Common myeloid progenitor, CD34-positive (primary cell): ENCODE results near the gene SAMD4B.
A peak's percentile ranks its signal among the peaks of the same experiment; 100 is the strongest.

Source experiments
- CTCF ChIA-PET: fragments of 350-600 bp; sonication (Branson Sonifier 250); formaldehyde crosslinking; loops from one replicate; lab custom pipeline; 2021; ENCODE audit warnings: antibody characterized with exemption; lab: Charles Lee
- POLR2A ChIA-PET: fragments of 350-600 bp; sonication (Branson Sonifier 250); formaldehyde crosslinking; loops from one replicate; lab custom pipeline; 2021; ENCODE audit warnings: antibody characterized with exemption; lab: Charles Lee
- DNase-seq, 3 donors: peaks; one replicate each; pipeline versions ENCODE4 v3.0.0 to v3.0.0-alpha.2; 2013
- H3K27ac ChIP-seq, 2 experiments: 1 replicate in 1 of 2; 2 replicates in 1 of 2; pipeline ENCODE4 v1.7.0; 2013; ENCODE audit warnings: inconsistent platforms in 2 of 2, low read length in 2 of 2, mild to moderate bottlenecking in 2 of 2, low read depth in 1 of 2, moderate library complexity in 1 of 2; ENCODE audit not compliant: severe bottlenecking in 2 of 2, insufficient read depth in 1 of 2, poor library complexity in 1 of 2
- H3K27me3 ChIP-seq, 5 experiments: replicated peaks in 2 of 5; 1 replicate in 3 of 5; 2 replicates in 2 of 5; pipeline versions ENCODE4 v1.6.1 to v1.7.0; 2013; ENCODE audit warnings: low read length in 4 of 5, mild to moderate bottlenecking in 2 of 5, moderate library complexity in 2 of 5, inconsistent platforms in 1 of 5; ENCODE audit not compliant: insufficient read depth in 5 of 5, control insufficient read depth in 4 of 5
- H3K36me3 ChIP-seq, 4 experiments: 1 replicate in 2 of 4; 2 replicates in 2 of 4; pipeline versions ENCODE4 v1.6.1 to v1.7.0; 2013; ENCODE audit warnings: low read length in 3 of 4, control low read depth in 1 of 4, mild to moderate bottlenecking in 1 of 4; ENCODE audit not compliant: control insufficient read depth in 4 of 4, insufficient read depth in 4 of 4
- H3K4me1 ChIP-seq, 4 experiments: 1 replicate in 3 of 4; 2 replicates in 1 of 4; pipeline versions ENCODE4 v1.6.1 to v1.7.1; 2013; ENCODE audit warnings: low read length in 3 of 4, mild to moderate bottlenecking in 3 of 4, control low read depth in 1 of 4, inconsistent platforms in 1 of 4, moderate library complexity in 1 of 4; ENCODE audit not compliant: control insufficient read depth in 4 of 4, insufficient read depth in 4 of 4; ENCODE audit errors: control extremely low read depth in 1 of 4
- H3K4me3 ChIP-seq, 7 experiments: 1 replicate in 4 of 7; 2 replicates in 3 of 7; pipeline versions ENCODE4 v1.5.1 to v1.7.0; 2013; ENCODE audit warnings: mild to moderate bottlenecking in 7 of 7, low read length in 6 of 7, moderate library complexity in 6 of 7, inconsistent platforms in 2 of 7, low read depth in 2 of 7, control low read depth in 1 of 7; ENCODE audit not compliant: insufficient read depth in 4 of 7, control insufficient read depth in 1 of 7; ENCODE audit errors: extremely low read depth in 1 of 7
- H3K9me3 ChIP-seq, 5 experiments: 1 replicate in 4 of 5; 2 replicates in 1 of 5; pipeline versions ENCODE4 v1.6.1 to v1.7.1; 2013; ENCODE audit warnings: low read length in 4 of 5, mild to moderate bottlenecking in 2 of 5, inconsistent platforms in 1 of 5, low read depth in 1 of 5, moderate library complexity in 1 of 5; ENCODE audit not compliant: control insufficient read depth in 4 of 5, insufficient read depth in 2 of 5; ENCODE audit errors: control extremely low read depth in 1 of 5
- WGBS: methylation state at CpG from one replicate; pipeline ENCODE4 v1.1.5; 2013; ENCODE audit not compliant: insufficient coverage; 5-methylcytosine and 5-hydroxymethylcytosine counted together

The SAMD4B gene

DNA sequence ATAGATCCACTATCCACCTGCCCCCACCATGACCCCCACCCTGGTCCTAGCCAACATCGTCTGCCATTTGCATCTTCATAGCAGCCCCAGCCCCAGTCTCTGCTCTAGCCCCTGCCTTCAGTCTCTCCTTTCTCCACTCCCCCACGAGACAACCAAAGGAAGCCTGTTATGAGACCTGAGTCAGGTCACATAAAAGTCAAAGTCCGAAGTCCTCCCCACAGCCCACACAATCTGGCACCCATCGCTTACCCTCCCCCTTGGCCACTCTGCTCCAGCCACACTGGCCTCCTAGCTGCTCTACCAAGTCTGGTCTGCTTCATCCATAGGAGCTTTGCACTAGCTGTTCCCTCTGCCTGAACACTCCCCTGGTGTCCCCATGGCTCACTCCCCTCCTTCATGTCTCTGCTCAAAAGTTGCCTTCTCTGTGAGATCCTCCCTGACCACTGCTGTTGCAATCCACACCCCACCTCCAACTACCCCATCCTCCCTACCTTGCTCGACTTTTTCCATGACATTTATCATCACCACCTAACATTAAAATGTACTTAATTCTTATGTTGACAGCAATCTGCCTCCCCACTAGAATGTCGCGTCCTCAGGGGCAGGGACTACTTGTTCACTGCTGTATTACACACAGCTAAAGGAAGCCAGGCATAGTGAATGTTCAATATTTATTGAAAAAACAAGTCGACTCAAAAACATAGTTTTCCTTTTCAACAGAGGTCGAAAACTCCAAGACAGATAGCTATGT lies 69.0 kb downstream of the SAMD4B start:
- DNase-seq, result peak in 1 of 3 donors; percentile 37
- POLR2A ChIA-PET, result interaction anchor here (0.5 to 2.3 kb wide), 7 partner anchors 9 to 199 kb away, joined by 4 to 47 read pairs (median 16); partner anchors contain the start of genes MED29, PAF1, RPS16 and SAMD4B
- 47% methylated on average over 5 of the region's 9 CpGs for WGBS
- Histone ChIP-seq H3K4me3 (peak overlapping the region in 6 of 7 experiments; percentile 41 to 98 (median 80)), H3K27me3 (no peaks in the 10 kb centered on the region), H3K36me3 (peaks cover 5 to 19% (median 10%) of the 10 kb centered on the region in 4 experiments), H3K27ac (peak overlapping the region; percentile 72 to 95), H3K4me1 (peaks cover 16 to 61% (median 49%) of the 10 kb centered on the region in 4 experiments), H3K9me3 (no peaks in the 10 kb centered on the region)
- CTCF ChIA-PET, result interaction anchor here (0.6 to 2.3 kb wide), 14 partner anchors 9 to 72 kb away, joined by 3 to 119 read pairs (median 4); partner anchors contain the start of genes MED29, PAF1 and SAMD4B

DNA sequence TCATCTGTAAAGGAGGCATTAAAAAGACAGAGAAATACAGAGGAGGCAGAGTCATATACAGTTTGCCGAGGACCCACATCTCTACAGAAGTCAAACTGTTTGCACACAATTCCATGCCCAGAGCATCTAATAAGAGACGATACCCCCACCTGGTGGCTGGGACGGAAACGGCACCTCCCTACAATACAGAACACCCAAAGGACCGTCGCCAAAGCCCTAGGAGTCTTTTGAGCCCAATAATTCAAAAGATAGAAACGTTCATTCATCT lies 69.5 kb downstream of the SAMD4B start:
- ChIA-PET POLR2A (interaction anchor here (1.4 to 2.3 kb wide), 6 partner anchors 9 to 70 kb away, joined by 4 to 47 read pairs (median 18); partner anchors contain the start of genes MED29, PAF1, RPS16 and SAMD4B), CTCF (interaction anchor here (0.6 to 2.3 kb wide), 15 partner anchors 9 to 73 kb away, joined by 3 to 119 read pairs (median 4); partner anchors contain the start of genes MED29, PAF1 and SAMD4B)
- 0% methylated on average over 2 of the region's 7 CpGs for WGBS
- H3K4me1 ChIP-seq, result peaks cover 16 to 60% (median 48%) of the 10 kb centered on the region in 4 experiments
- H3K27me3 ChIP-seq, result no peaks in the 10 kb centered on the region
- peak overlapping the region in 6 of 7 experiments; percentile 41 to 98 (median 80) for H3K4me3 ChIP-seq
- DNase-seq, result peak; percentile 91 to 96 (median 93)
- H3K27ac ChIP-seq, result peak overlapping the region; percentile 23 to 95
- H3K36me3 ChIP-seq, result peaks cover 5 to 21% (median 10%) of the 10 kb centered on the region in 4 experiments
- H3K9me3 ChIP-seq, result no peaks in the 10 kb centered on the region

- no peaks in the 10 kb centered on the region for H3K9me3 ChIP-seq
- peak within 1 kb of the TSS; percentile 75 to 95 for H3K27ac ChIP-seq
- peaks cover 16 to 60% (median 48%) of the 10 kb centered on the region in 4 experiments for H3K4me1 ChIP-seq
- H3K36me3 ChIP-seq, result peaks cover 5 to 22% (median 10%) of the 10 kb centered on the region in 4 experiments
- POLR2A ChIA-PET, result interaction anchor here (0.6 to 2.3 kb wide), 7 partner anchors 10 to 70 kb away, joined by 3 to 47 read pairs (median 16); partner anchors contain the start of genes MED29, PAF1, RPS16 and SAMD4B
- H3K4me3 ChIP-seq, result peak within 1 kb of the TSS; percentile 79 to 98 (median 90)
- peak; percentile 99 to 100 (median 100) for DNase-seq
- 0% methylated on average over 37 of the region's 60 CpGs for WGBS
- CTCF ChIA-PET, result interaction anchor here (0.6 to 2.3 kb wide), 11 partner anchors 8 to 73 kb away, joined by 3 to 119 read pairs (median 4); partner anchors contain the start of genes MED29, PAF1 and SAMD4B
- H3K27me3 ChIP-seq, result no peaks in the 10 kb centered on the region
Observed at GRCh38 chr19:39412100-39412866, 70.1 kb downstream of the SAMD4B start, which contains the start of gene PLEKHG2. Gene PLEKHG2, plus strand, starts transcription at chr19:39412669. Its CDS starts 1,418 bp downstream, at chr19:39414087.

DNA sequence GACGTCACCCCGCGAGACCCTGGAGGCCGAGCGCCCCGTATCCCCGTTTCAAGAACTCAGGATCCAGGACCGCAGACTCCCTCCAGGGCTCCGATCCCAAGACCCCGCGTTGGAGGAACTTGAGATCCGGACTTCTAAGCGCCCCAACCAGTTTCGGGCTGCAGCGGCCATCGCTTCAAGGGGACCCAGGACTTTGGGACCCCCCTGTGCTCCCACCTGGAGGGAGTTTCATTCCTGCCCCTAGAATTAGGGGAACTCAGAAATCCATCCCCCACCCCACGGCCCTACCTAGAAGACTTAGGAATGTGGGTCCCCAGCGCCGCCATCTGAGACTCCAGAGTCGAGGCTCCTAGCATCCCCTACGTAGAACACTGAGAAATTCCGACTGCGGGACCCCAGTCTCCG lies 70.6 kb downstream of the SAMD4B start:
- Histone ChIP-seq H3K4me1 (peaks cover 16 to 54% (median 45%) of the 10 kb centered on the region in 4 experiments), H3K4me3 (peak overlapping the region; percentile 57 to 98 (median 86)), H3K36me3 (peaks cover 4 to 20% (median 7%) of the 10 kb centered on the region in 4 experiments), H3K27me3 (no peaks in the 10 kb centered on the region), H3K9me3 (no peaks in the 10 kb centered on the region), H3K27ac (peak overlapping the region; percentile 75 to 95)
- DNase-seq, result no peak
- CTCF ChIA-PET, result interaction anchor here (1.9 to 2.3 kb wide), 2 partner anchors 13 to 21 kb away, joined by 8 to 119 read pairs; no protein-coding TSS in a partner anchor
- WGBS, result under 1% methylated on average over 23 of the region's 24 CpGs
- POLR2A ChIA-PET, result interaction anchor here (0.6 to 2.3 kb wide), 6 partner anchors 10 to 70 kb away, joined by 3 to 47 read pairs (median 18); partner anchors contain the start of genes MED29, PAF1 and RPS16

GRCh38 chr19:39413272-39413910 lies 71.2 kb downstream of the SAMD4B start:
- Histone ChIP-seq H3K4me3 (peak overlapping the region; percentile 57 to 98 (median 86)), H3K27ac (peak overlapping the region; percentile 75 to 95), H3K4me1 (peaks cover 16 to 49% (median 39%) of the 10 kb centered on the region in 4 experiments), H3K27me3 (no peaks in the 10 kb centered on the region), H3K9me3 (no peaks in the 10 kb centered on the region), H3K36me3 (peaks cover 0 to 18% (median 3%) of the 10 kb centered on the region in 4 experiments)
- 5% methylated on average over 42 of the region's 54 CpGs for WGBS
- ChIA-PET CTCF (interaction anchor here (0.7 to 2.8 kb wide), 5 partner anchors 14 to 90 kb away, joined by 3 to 14 read pairs (median 4); no protein-coding TSS in a partner anchor), POLR2A (interaction anchor here (0.7 to 2.0 kb wide), 3 partner anchors 22 kb away, joined by 3 to 16 read pairs (median 4); partner anchors contain the start of genes MED29, PAF1 and RPS16)
- DNase-seq, result peak in 2 of 3 donors; percentile 42 to 50
